Measurements from ENCODE around the gene INS.
A peak's percentile ranks its signal among the peaks of the same experiment; 100 is the strongest.

INS gene

DNA sequence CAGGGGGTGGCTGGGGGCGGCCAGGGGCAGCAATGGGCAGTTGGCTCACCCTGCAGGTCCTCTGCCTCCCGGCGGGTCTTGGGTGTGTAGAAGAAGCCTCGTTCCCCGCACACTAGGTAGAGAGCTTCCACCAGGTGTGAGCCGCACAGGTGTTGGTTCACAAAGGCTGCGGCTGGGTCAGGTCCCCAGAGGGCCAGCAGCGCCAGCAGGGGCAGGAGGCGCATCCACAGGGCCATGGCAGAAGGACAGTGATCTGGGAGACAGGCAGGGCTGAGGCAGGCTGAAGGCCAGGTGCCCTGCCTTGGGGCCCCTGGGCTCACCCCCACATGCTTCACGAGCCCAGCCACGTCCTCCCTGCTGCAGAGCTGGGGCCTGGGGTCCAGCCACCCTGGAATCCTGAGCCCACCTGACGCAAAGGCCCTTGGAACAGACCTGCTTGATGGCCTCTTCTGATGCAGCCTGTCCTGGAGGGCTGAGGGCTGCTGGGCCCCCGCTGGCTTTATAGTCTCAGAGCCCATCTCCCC lies at the start of gene INS:
INS (minus strand) TSS at position 474 of the 524 bp plus-strand sequence; CDS start at position 236, 238 bp downstream.
- no peak for DNase-seq

DNA sequence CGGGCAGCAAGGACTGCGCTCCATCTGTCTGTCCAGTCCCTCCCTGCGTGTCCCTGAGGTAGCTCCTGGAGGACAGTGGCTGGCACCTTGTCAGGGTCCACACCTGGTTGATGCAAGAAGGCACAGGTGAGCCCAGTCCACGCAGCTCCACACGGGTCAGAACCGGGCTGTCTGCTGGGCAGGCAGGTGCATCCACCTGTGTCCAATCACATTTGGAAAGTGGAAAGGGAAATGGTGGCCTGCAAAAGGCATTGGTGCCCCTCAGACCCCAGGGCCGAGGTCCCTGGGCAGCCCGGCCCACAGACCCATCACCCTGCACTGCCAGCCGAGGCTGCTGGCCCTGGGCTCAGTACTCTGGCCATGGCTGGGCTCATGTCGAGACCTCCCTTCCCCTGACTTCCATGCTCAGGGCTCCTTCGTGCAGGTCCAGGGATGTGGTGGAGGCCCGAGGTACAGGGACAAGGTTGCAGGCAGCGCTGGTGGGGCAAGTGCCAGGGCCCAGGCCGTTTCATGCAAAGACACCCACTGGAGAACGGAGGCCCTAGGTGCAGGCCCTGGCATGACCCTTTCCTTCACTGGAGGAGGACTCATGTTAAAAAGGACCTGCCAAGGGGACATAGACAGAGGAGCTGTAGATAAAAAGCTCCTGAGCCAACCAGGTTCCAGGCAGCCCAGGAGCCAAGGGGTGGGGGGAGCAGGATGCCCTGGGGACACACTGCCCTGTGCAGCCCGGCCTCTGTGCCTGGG lies 49.5 kb upstream of the INS start:
- peak; percentile 49 for DNase-seq

DNA sequence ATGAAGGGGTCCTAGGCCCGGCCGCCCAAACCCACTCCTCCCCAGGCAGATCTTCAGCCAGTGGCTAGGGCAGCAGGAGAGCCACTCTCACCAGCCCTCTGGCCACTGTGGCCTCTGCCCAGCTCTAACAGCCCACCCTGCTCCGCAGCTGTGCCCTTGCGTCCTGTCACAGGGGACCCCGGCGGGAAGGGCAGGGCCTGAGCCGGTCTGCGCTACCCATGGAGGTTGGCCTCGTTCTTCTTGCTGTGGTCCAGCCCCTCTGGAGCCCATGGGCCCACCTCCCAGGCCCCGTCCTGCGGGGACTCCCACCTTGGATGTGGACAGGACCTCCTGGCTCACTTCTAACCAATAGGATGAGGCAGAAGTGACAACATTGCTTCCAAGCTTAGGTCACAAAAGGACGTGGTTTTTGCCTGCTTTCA lies 48.9 kb upstream of the INS start:
- peak; percentile 58 for DNase-seq

DNA sequence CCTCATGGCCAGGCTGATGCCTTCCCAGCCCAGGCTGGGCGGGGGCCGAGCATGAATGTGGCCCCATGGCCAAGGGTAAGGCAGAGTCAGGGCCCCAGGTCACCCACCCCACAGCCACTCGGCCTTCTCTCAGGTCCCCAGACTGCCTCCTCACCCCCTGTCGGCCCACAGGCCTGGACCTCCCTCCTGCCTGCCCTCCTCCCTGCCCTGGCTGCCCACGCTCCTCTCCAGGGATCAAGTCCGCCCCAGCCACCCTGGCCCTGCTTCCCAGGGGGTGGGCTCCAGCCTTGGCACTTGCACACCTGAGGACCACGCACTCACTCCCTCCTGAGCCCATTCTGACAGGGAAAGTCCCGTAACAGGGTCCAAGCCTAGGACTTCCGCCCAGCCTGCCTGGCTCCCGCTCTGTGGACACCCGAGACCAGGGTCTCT lies 48.4 kb upstream of the INS start:
- peak; percentile 55 for DNase-seq

DNA sequence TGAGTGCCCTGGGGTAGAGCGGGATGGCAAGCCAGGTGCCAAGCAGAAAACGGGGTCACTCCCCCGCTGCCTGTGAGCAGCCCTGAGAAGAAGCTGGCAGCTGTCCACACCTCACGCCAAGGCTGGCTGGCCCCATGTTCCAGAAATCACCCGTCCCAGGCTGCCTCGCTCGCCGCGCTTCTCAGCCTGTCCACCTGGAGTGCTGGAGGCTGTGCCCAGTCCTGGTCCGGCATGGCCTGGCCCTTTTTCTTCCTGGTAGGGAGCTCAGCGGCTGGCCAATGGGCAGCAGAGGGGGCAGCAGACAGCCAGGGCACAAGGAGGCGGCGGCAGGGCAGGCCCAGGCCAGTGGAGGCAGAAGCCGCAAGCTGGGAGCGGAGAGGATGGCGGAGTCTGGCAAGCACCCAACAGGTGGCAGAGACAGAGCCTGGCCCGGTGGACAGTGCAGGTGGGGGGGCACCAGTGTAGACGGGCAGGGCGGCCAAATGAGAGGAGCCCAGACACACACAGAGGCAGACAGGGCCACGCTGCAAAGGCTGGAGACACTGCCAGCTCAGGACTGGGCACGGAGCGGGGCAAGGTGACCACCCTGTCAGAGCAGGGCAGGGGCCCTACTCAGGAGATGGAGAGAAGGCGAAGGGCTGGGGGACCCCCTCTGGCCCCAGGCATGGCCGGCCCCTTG lies 47.8 kb upstream of the INS start:
- peak; percentile 50 for DNase-seq

DNA sequence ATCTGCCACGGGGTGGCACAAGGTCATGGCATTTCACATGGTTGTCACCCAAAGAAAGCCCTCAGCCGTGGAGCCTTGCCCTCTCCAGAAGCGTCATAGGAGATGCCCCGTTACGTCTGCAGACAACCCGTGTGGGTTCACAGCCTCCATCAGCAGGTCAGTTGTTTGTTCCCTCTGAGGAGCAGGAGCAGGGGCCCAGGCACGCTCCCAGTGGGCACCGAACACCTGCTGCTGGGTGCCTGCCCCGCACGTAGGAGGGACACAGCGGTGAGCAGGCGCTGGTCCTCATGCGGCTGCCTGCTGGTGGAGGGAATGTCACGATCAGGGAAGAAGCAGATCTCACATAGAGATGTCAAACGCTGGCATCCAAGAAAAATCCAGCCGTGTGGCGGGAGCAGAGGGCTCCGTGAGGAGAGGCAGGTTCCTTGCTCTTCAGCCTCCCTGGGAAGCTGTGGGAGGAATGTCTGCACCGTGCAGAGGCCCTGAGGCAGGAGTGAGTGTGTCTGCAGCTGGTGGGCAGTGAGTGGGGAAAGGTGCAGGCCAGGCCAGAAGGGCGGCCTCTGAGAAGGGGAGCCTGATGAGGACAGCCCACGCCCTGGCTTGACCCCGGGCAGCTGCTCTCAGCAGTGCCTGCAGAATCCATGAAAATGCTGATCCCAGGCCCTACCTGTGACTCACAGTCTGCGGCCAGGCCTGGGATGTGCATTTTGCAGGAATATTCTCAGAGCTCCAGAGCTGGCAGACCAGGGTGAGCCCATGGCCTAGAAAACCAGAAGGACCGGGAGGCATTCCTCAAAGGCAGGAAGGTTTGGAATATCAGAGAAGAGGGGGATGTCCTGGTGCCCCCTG lies 47.0 kb upstream of the INS start:
- DNase-seq, result peak; percentile 43

DNA sequence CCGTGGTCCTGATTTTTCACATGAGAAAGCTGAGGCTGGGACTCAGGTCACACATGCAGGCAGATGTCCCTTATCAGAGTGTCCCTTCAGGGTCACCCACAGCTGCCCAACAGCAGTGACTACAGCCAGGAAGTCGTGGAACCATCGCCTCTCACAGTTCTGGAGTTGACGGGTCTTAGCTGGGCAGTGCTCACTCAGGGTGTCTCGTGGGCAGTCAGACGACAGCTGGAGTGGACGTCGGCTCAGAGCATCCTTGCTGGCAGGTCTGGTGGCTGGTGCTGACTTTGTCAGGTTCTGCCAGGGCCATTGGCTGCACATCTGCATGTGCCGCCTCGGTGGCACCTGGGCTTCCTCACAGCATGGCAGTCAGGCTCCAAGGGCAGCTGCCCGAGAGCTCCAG lies 46.2 kb upstream of the INS start:
- peak; percentile 52 for DNase-seq

DNA sequence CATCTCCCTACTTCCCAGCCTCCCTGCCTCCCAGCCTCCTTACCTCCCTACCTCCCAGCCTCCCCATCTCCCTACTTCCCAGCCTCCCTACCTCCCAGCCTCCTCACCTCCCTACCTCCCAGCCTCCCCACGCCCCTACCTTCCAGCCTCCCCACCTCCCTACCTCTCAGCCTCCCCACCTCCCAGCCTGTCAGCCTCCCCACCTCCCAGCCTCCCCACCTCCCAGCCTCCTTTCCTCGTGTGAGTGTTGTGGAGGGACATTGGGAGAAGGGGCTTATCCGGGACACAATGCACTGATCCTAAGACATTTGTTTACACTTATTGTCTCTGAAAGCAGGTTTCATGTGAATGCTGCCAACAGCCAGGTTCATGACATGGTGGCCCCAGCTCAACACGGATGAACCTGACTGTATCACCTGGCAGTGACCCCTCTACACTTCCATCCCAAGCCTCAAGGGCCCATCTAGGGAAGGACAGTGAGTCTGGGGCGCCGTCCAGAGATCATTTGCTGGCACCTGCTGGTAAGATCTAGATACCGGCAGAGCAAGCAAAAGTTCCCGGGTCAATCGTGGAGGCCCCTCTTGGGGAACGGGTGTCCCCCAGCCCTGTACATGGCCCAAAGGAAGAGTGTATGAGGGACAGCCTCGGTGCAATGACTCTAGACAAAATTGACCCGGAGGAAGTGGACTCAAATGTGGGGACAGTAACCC lies 45.1 kb upstream of the INS start:
- no peak for DNase-seq

DNA sequence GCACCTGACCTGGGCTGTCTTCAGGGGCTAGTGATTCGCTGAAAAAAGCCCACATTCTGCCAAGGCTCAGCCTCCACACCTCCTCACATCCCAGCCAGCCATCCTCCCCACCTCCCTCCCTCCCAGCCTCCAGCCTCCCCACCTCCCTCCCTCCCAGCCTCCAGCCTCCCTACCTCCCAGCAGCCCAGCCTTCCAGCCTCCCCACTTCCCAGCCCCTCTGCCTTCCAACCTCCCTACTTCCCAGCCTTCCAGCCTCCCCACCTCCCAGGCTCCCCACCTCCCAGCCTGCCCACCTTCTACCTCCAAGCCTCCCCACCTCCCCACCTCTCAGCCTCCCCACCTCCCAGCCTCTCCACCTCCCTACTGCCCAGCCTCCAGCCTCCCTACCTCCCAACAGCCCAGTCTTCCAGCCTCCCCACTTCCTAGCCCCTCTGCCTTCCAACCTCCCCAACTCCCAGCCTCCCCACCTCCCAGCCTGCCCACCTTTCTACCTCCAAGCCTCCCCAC lies 44.3 kb upstream of the INS start:
- peak; percentile 34 for DNase-seq

DNA sequence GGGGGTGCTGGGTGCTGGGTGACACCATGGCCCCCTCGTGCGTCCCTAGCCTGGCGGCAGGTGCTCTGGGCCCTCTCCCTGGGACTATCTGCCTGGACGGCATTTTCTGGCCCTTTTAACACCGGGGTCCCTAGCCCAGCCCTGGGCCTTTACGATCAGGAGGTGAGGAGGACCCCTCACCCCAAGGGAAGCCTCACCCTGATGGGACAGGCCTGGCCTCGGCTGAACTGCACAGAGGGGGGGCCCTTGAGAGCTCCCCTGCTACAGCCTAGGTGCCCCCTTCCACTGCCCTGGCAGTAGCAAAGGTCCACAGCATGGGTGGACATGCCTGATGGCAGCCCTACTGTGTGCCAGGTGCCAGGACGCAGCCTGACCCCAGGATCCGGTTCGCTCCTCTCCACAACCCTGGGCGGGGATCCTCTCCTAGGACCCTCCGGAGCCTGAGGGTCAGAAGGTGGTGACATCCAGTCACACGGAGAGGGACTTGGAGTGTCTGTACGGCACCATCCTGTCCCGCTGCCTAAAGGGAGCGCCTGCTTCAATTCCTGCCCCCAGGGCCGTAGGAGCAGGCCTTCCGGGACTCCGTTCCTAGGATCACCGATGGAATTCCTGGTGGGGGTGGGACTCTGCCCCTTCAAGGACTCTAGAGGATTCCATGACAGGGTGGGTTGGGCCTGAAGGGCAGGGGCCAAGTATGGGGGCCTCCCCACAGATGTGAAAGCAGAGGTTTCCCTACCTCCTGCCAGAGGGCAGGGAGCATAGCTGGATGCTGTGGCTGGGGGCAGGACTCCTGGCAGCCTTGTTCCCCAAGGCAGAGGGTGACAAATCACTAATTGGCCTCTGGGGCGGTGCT lies 43.6 kb upstream of the INS start:
- peak; percentile 57 for DNase-seq

DNA sequence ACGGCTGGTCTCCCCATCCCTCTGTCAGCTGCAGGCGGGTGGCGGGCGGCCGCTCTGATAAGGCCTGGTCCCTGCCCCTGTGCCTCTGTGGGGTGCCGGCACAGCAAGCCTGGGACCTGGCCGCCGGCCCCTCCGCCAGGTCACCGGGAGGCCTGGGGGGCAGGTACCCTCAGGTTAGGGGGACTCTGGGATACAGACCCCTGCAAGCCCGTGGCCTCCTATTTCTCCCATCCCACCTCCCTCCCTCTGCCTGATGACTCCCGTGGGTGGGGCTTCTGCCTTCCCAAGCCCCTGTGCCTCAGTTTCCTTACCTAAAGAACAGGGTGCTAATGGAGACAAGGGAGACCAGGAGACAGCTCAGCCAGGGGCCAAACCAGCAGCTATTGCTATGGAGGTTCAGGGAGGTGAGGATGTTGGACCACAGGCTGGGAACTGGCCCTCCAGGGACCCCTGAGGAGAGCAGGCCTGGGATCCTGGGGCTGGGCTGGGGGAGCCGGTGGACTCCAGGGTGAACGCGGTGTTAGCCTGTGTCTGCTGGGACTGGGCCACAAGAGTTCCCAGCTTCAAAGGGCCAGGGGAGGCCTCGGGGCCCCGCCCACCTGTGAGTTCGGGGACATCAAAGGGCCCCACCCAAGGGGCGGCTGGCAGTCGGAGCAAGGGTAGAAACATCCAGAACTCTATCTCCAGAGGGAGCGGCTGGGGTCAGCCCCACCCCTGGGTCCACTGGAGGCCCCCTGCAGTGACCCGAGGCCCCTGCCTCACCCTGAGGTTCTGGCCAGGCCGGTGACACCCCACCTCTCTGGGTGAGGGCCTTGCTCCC lies 42.6 kb upstream of the INS start:
- peak; percentile 58 for DNase-seq

DNA sequence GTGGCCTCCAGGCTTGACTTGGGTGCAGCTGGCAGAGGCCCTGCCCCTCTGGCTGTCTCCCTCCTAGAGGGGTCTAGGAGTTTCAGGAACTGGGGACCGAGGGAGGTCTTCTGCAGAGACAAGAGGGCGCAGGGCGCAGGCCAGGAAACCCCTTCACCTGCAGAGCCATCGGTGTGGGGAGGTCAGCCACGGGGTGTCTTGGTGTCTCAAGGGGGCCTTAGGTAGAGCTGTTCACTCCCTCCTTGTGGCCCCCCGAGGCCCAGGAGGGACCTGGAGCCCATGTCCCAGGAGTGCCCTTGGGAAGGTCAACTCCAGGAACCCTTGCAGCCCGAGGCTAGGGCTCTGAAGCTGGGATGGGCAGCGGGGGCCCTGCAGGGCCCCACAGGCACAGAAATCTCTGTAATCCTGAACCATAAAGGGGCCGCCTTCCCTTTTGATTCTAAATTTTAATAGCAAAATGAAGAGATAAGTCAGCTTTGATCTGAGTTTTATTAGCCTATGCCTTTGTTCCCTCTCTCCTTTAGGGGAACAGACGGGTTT lies 42.0 kb upstream of the INS start:
- peak; percentile 60 for DNase-seq

DNA sequence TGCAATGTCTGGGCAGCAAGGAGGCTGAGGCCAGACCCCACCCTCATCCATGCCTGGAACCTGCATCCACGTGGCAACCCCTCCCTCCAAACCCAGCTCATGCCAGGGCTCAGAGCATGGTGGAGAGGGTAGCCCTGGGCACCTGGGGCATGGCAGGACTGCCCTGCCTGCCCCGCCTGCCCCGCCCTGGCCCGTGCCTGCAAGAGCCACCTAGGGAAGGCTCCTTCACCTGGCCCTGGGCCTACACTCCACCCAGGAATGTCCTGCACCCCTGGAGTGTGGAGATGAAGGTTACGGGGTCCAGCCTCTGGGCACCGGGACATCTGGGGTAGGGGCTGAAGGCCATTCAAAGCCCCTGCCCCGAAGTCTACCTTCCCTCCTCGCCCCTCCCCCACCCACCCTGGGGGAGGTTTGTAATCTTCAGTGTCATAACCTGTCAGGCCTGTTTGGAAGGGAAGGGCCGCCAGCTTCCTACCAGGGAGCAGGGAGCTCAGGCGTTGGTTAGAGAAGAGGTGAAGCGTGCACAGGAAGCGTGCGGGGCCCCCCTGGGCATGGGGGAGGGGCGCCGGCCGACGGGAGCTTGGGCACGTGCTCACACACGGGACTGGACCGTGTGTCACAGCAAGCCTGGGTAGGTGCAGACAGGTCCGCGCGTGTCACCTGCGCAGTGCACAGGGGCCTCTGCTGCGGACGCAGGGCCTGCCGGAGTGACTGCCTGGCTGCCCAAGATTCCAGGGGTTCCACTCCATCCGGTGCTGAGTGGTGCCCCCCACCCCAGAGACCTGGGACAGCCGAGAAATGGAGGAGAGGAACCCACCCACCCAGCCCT lies 41.3 kb upstream of the INS start:
- DNase-seq, result no peak

DNA sequence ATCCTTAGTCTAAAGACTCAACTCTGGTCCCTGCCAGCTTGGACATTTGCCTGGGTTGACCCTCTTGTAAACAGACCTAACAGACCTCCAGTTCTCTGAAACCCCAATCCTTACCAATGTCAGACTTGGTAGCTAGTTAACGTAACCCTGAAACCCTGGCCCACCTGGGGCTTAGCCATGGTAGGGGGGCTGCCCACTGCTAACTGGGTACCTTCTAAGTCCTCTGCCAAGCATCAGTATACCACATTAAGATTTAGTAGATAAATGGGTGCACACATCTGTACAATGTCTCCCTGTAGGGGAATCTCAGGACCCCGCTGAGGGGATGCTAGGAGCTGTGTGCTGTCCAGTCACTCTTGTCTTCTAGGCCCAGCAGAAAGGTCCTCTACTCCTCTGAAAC lies 40.5 kb upstream of the INS start:
- DNase-seq, result no peak

DNA sequence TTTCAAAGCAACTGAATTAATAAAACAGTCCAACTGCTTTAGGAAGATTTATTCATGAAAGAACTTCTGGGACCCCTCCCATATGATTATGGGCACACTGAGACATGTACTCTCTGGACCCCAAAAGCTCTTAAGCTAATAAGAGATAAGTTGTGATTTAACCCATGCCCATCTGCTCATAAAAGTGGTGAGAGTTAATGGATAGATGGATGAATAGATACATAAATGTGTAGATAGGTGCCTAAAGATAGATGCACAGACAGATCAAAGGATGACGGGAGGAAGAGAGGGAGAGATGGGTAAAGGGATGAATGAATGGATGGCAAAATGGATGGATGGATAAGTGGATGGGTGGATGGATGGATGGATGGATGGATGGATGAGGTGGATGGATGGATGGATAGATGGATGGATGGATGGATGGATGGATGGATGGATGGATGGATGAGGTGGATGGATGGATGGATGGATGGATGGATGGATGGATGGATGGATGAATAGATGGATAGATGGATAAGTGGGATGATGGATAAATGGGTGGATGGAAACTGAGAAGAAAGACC lies 40.0 kb upstream of the INS start:
- no peak for DNase-seq

DNA sequence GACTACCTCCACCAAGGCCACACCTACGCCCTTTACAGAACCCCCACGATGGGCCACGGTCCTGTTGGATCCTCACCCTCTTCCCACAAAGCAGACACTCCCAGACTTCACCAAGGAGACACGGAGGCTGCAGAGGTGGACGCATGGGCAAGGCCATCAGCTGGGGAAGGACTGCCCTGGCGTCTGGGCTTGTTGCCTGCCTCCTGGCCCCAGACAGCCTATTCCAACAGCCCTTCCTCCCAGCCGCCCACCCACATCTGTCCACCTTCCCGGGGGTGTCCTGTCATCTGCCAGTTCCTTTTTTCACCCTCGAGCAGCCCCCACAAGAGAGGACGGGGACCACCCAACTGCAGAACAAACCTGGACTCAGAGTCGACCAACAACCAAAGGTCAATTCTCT lies 39.5 kb upstream of the INS start:
- DNase-seq, result no peak

DNA sequence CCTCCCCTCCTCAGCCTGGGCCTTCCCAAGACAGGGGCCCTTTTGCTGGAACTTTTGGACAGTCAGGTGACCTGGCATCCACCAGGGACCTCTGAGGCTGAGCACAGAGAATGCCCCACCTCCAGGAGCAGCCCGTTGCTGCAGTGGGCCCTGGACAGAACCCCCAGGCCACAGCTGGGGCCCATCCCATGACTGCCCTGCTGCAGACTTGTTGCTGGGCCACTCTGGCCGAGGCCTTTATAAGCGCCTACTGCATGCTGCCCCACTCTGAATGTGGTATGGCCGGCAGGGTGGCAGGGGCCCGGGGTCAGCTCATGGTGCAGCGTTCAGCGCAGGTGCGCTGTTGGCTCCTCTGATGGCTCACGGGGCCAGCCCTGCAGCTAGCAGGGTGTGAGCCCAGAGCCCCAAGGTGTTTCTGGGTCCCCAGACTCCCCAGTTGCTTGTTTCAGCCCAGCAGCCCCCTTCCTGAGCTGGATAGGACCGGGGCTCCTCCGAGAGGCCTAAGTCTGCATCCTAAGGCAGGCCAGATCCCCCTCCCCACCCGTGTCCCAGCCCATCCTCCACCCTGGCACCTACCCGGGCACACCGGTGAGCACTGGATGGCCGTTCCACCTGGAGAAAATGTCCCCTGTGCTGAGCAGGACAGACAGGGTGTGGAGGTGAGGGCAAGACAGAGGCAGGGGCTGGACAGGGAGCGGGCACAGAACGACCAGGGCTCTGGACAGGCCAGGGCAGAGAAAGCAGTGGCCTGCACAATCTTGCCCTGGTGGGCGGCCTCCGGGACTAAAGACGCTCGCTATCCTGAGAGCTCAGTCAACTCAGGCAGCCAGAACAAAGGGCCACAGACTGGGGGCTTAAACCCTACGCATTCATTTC lies 38.7 kb upstream of the INS start:
- DNase-seq, result no peak
